GM12878 (cell line): Measurements from ENCODE around the gene PKD1. TPM values are rescaled to one million over a fixed set of nuclear protein-coding genes. Genes with fewer than 3 reads are reported as not detected.

ENCODE experiments used
- ATAC-seq: fragments of 200-7000 bp; cut with Tn5 transposase; 3 replicates; pipeline ENCODE4 v1.9.1; 2020; ENCODE audit warnings: mild to moderate bottlenecking, moderate library complexity
- BruUV-seq: library from RNA; stranded (reverse); fragments of 400-500 nt; replicated peaks from 2 replicates; lab custom pipeline; 2021; lab: Mats Ljungman, UMichigan
- CTCF ChIA-PET: fragments of 300-600 bp; sonication (Branson Sonifier 250); formaldehyde crosslinking; extraction: SDS; loops from one replicate; lab custom pipeline; 2021; ENCODE audit warnings: inconsistent platforms; lab: Yijun Ruan, JAX
- POLR2A ChIA-PET: fragments of 350-600 bp; formaldehyde crosslinking; extraction: SDS; loops from one replicate; lab custom pipeline; 2021; ENCODE audit warnings: inconsistent platforms; lab: Charles Lee
- RAD21 ChIA-PET: fragments of 300-600 bp; sonication (Branson Sonifier 250); formaldehyde crosslinking; loops from one replicate; lab custom pipeline; 2023; ENCODE audit warnings: antibody characterized with exemption; ENCODE audit not compliant: unreplicated experiment; lab: Charles Lee
- SMC1A ChIA-PET: fragments of 300-600 bp; sonication (Branson Sonifier 250); formaldehyde crosslinking; loops from one replicate; lab custom pipeline; 2023; ENCODE audit not compliant: unreplicated experiment, uncharacterized antibody; lab: Charles Lee
- DNase-seq: peaks from one replicate; pipeline ENCODE4 v3.0.0-alpha.2; 2011; ENCODE audit warnings: low read depth, low spot score
- FAIRE-seq: peaks from 3 replicates; lab custom pipeline; 2011; peaks lifted over from hg19 to GRCh38; lab: Jason Lieb, UNC
- H2AFZ ChIP-seq: 2 replicates; pipeline ENCODE4 v1.6.0; 2011; ENCODE audit warnings: low read depth, low read length, control low read depth; ENCODE audit not compliant: control insufficient read depth
- H3K27ac ChIP-seq: 2 replicates; pipeline ENCODE4 v1.5.1; 2011; ENCODE audit warnings: control low read depth; ENCODE audit not compliant: control insufficient read depth, insufficient read depth
- H3K27me3 ChIP-seq, 2 experiments: replicated peaks in 1 of 2; 2 replicates each; pipeline versions ENCODE4 v1.6.0 to v1.6.1; 2011; ENCODE audit warnings: low read length in 1 of 2; ENCODE audit not compliant: control insufficient read depth in 2 of 2, insufficient read depth in 2 of 2
- H3K36me3 ChIP-seq, 2 experiments: 2 replicates each; pipeline ENCODE4 v1.5.1; 2011; ENCODE audit warnings: low read length in 1 of 2; ENCODE audit not compliant: control insufficient read depth in 2 of 2, insufficient read depth in 2 of 2
- H3K4me1 ChIP-seq: 2 replicates; pipeline ENCODE4 v1.6.1; 2011; ENCODE audit warnings: mild to moderate bottlenecking, low read length, moderate library complexity, mixed read lengths; ENCODE audit not compliant: control insufficient read depth, insufficient read depth
- H3K4me2 ChIP-seq: 2 replicates; pipeline ENCODE4 v1.6.0; 2011; ENCODE audit warnings: control low read depth; ENCODE audit not compliant: control insufficient read depth, insufficient read depth
- H3K4me3 ChIP-seq: fragments of 200-600 bp; sonication (generic); 2 replicates; pipeline ENCODE4 v1.5.1; 2016
- H3K79me2 ChIP-seq: 2 replicates; pipeline ENCODE4 v1.6.0; 2011; ENCODE audit warnings: low read length; ENCODE audit not compliant: control insufficient read depth, insufficient read depth
- H3K9ac ChIP-seq: 2 replicates; pipeline ENCODE4 v1.8.0; 2011; ENCODE audit warnings: low read length, control low read depth, mixed read lengths; ENCODE audit not compliant: control insufficient read depth, insufficient read depth
- H3K9me3 ChIP-seq: replicated peaks from 3 replicates; pipeline ENCODE4 v1.5.1; 2011; ENCODE audit warnings: mild to moderate bottlenecking, low read length; ENCODE audit not compliant: control insufficient read depth, insufficient read depth
- H4K20me1 ChIP-seq: 2 replicates; pipeline ENCODE4 v1.6.0; 2011; ENCODE audit not compliant: control insufficient read depth, insufficient read depth
- E2F4 ChIP-seq: IDR thresholded peaks from 2 replicates; pipeline ENCODE4 v1.6.1; 2012; ENCODE audit warnings: low read depth, low read length, improper control_type of control experiment
- GATAD2B ChIP-seq: fragments of 450-650 bp; conservative IDR thresholded peaks from 2 replicates; pipeline ENCODE4 v1.6.1; 2017; ENCODE audit warnings: low read depth, mild to moderate bottlenecking, moderate library complexity
- HDAC6 ChIP-seq: fragments of 200-600 bp; sonication (generic); IDR thresholded peaks from one replicate; pipeline ENCODE4 v1.8.0; 2017; ENCODE audit warnings: antibody characterized with exemption; ENCODE audit not compliant: unreplicated experiment
- PAX8 ChIP-seq: fragments of 450-650 bp; IDR thresholded peaks from 2 replicates; pipeline ENCODE4 v1.6.1; 2017; ENCODE audit warnings: mild to moderate bottlenecking, moderate library complexity
- PBX3 ChIP-seq: IDR thresholded peaks from 2 replicates; pipeline ENCODE4 v1.6.1; 2011; ENCODE audit warnings: mild to moderate bottlenecking, low read depth, low read length, moderate library complexity; ENCODE audit not compliant: insufficient replicate concordance
- PML ChIP-seq: IDR thresholded peaks from 2 replicates; pipeline ENCODE4 v1.6.1; 2012; ENCODE audit warnings: low read length, inconsistent platforms
- POLR2AphosphoS5 ChIP-seq: IDR thresholded peaks from 2 replicates; pipeline ENCODE4 v1.6.1; 2011; ENCODE audit warnings: mild to moderate bottlenecking, low read length, inconsistent platforms
- SMAD5 ChIP-seq: IDR thresholded peaks from 2 replicates; pipeline ENCODE4 v1.6.1; 2016; ENCODE audit warnings: antibody characterized with exemption, low read depth
- TBL1XR1 ChIP-seq: IDR thresholded peaks from 2 replicates; pipeline ENCODE4 v1.6.1; 2012; ENCODE audit warnings: low read depth, low read length, improper control_type of control experiment
- WGBS: methylation state at CpG from one replicate; pipeline ENCODE4 v1.1.6; 2016; ENCODE audit warnings: low lambda C conversion rate; ENCODE audit not compliant: insufficient replicate concordance, insufficient coverage; ENCODE audit errors: missing lambda C conversion rate; 5-methylcytosine and 5-hydroxymethylcytosine counted together
- in situ Hi-C: fragments of 300-500 bp; cut with MboI; formaldehyde crosslinking; loops from 9 replicates; pipeline ENCODE4 v1.14.3; 2018; ENCODE audit warnings: mixed read lengths
- intact Hi-C: fragments of 100-400 bp; cut with micrococcal nuclease; formaldehyde crosslinking; loops from one replicate; pipeline ENCODE4 v1.14.2; 2022; ENCODE audit not compliant: unreplicated experiment
- polyA plus RNA-seq, 11 experiments: library from polyadenylated mRNA; depleted of rRNA in 4 of 11; unstranded in 6 of 11; stranded (reverse) in 5 of 11; fragments of >200 nt; fragmentation: Nextera tagmentation in 4 of 11; fragmentation: Illumina TruSeq in 1 of 11; extraction: Ambion mirVana in 4 of 11; extraction: Trizol in 1 of 11; gene quantifications; 1 replicate in 1 of 11; 2 replicates in 10 of 11; pipeline versions ENCODE4 v1.2.1 to v1.2.3, GENCODE V29; 2011 to 2016; ENCODE audit warnings: inconsistent platforms in 2 of 11, missing spikeins in 2 of 11, low read depth in 1 of 11
- total RNA-seq, 4 experiments: library from RNA; depleted of rRNA in 3 of 4; stranded (reverse); fragments of >200 nt in 3 of 4; fragmentation: Illumina TruSeq in 1 of 4; extraction: Trizol in 1 of 4; gene quantifications; 2 replicates each; pipeline versions ENCODE4 v1.2.1 to v1.2.3, GENCODE V29; 2013 to 2021

Gene PKD1
- total and polyA plus RNA-seq, 10 of the 15 experiments (the other 5 are each of a cell fraction or from before 2014, with no cell fraction given), result 0.11 to 62.0 (median 6.1) TPM

- in situ Hi-C loops (no loop called here), intact Hi-C loops (loop anchor here (5.0 kb wide), 1 partner anchor 144 kb away; the partner anchor contains the start of gene ZNF598)
- no peak for TF ChIP-seq GATAD2B
- TF ChIP-seq HDAC6, result peak; percentile 48
- TF ChIP-seq PAX8, result no peak
- no peak for TF ChIP-seq PBX3
- TF ChIP-seq POLR2AphosphoS5, result peak; percentile 32; the same call in 1 of the 2 replicates
- no peak for TF ChIP-seq TBL1XR1
- TF ChIP-seq PML, result no peak
- TF ChIP-seq E2F4, result no peak
- 0 out of 2 replicates have a peak, but pooled peaks have one; percentile 13 for TF ChIP-seq SMAD5
- RAD21 ChIA-PET, result interaction anchor here (1.2 to 1.9 kb wide), 3 partner anchors 10 to 30 kb away, joined by 3 to 16 read pairs (median 10); no protein-coding TSS in a partner anchor
- SMC1A ChIA-PET, result interaction anchor here (0.9 to 1.4 kb wide), 3 partner anchors 11 to 135 kb away, joined by 3 to 5 read pairs (median 3); no protein-coding TSS in a partner anchor
- Histone ChIP-seq H3K9me3 (no peaks in the 10 kb centered on the region), H3K36me3 (peaks cover 0 to 20% of the 10 kb centered on the region in 2 experiments; a peak in 2 of 4 replicates), H3K27ac (peak overlapping the region; percentile 13; the same call in 1 of the 2 replicates), H2AFZ (no peak overlapping the region), H3K9ac (peak overlapping the region; percentile 100), H3K4me1 (peaks cover 37% of the 10 kb centered on the region), H3K27me3 (no peaks in the 10 kb centered on the region), H3K79me2 (peaks cover 37% of the 10 kb centered on the region), H3K4me2 (peak overlapping the region; percentile 75), H4K20me1 (peaks cover 9% of the 10 kb centered on the region; the same call in 1 of the 2 replicates), H3K4me3 (peak overlapping the region; percentile 98; the same call in 1 of the 2 replicates)
- WGBS, result 31% methylated on average over 13 of the region's 13 CpGs
- CTCF ChIA-PET, result interaction anchor here (0.6 to 2.0 kb wide), 8 partner anchors 11 to 156 kb away, joined by 3 to 18 read pairs (median 3); partner anchors contain the start of gene PKD1
- POLR2A ChIA-PET, result interaction anchor here (0.6 kb wide), 1 partner anchor 1950 kb away, joined by 3 read pairs; no protein-coding TSS in a partner anchor
- DNase-seq (no peak), FAIRE-seq (no peak), ATAC-seq (no peak)
- no TSS peak for BruUV-seq
Observed at GRCh38 chr16:2151188-2152091, 15.7 kb upstream of the PKD1 start.
